HFFc6 (cell line): ENCODE results near the gene ZNF804A. TPM values are rescaled to one million over a fixed set of nuclear protein-coding genes. Genes with fewer than 3 reads are reported as not detected.

Experiments used
- DNase-seq: peaks from one replicate; pipeline ENCODE4 v3.0.0-alpha.2; 2018
- H3K27ac Mint-ChIP-seq: 2 replicates; pipeline ENCODE4 v1.8.0; 2020; ENCODE audit warnings: mild to moderate bottlenecking, mixed read lengths
- H3K27me3 Mint-ChIP-seq: 2 replicates; pipeline ENCODE4 v1.8.0; 2021; ENCODE audit warnings: mild to moderate bottlenecking, moderate library complexity, mixed read lengths; ENCODE audit not compliant: insufficient read depth
- H3K36me3 Mint-ChIP-seq: 2 replicates; pipeline ENCODE4 v1.8.0; 2021; ENCODE audit warnings: low read depth, mixed read lengths
- H3K4me1 Mint-ChIP-seq: 2 replicates; pipeline ENCODE4 v1.8.0; 2020; ENCODE audit warnings: low read depth, mixed read lengths
- H3K4me3 Mint-ChIP-seq: 2 replicates; pipeline ENCODE4 v1.8.0; 2020; ENCODE audit warnings: mild to moderate bottlenecking, moderate library complexity, mixed read lengths
- H3K9me3 Mint-ChIP-seq: 2 replicates; pipeline ENCODE4 v1.8.0; 2020; ENCODE audit warnings: mild to moderate bottlenecking, mixed read lengths
- total RNA-seq, 6 experiments: library from RNA; stranded (reverse); fragmentation: NEBNext Ultra II Directional; extraction: Animal tissue kit (Norgen Biotek cat#: 25700); gene quantifications; 2 replicates in 1 of 6; 3 replicates in 5 of 6; pipeline ENCODE4 v1.2.3, GENCODE V29; 2021
- TF ChIP-seq, protein P1 (sequence below): fragments of 200-600 bp; sonication (generic); IDR thresholded peaks from 2 replicates; pipeline ENCODE4 v1.5.0; 2021; ENCODE audit warnings: antibody characterized with exemption, mild to moderate bottlenecking

Gene ZNF804A
- total RNA-seq, 6 experiments from 2014 or later = 0.03 to 0.13 (median 0.05) TPM; not detected in 1

DNA sequence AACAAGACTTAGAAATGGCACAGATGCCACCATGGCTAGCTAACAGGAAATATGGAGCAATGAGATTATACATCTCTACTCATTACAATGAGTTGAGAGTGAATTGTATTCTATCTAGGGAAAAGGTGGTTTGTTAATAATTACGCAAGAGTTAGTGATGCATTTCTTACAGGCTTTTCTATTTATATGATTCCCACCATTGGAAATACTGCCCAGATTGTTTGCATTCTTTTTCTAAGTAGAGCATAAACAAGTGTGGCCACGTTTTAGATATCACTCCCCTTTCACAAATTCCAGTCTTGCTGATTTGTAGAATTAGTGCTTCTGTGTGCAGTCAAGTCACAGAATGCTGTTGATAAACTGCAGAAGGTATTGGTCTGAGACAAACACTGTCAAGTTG lies 56.6 kb downstream of the ZNF804A start:
- Mint-ChIP-seq H3K9me3 (peaks cover 24% of the 10 kb centered on the region), H3K4me3 (no peak overlapping the region), H3K36me3 (no peaks in the 10 kb centered on the region), H3K4me1 (no peaks in the 10 kb centered on the region), H3K27me3 (no peaks in the 10 kb centered on the region), H3K27ac (no peak overlapping the region)
- DNase-seq = no peak
- TF ChIP-seq, protein P1, sequence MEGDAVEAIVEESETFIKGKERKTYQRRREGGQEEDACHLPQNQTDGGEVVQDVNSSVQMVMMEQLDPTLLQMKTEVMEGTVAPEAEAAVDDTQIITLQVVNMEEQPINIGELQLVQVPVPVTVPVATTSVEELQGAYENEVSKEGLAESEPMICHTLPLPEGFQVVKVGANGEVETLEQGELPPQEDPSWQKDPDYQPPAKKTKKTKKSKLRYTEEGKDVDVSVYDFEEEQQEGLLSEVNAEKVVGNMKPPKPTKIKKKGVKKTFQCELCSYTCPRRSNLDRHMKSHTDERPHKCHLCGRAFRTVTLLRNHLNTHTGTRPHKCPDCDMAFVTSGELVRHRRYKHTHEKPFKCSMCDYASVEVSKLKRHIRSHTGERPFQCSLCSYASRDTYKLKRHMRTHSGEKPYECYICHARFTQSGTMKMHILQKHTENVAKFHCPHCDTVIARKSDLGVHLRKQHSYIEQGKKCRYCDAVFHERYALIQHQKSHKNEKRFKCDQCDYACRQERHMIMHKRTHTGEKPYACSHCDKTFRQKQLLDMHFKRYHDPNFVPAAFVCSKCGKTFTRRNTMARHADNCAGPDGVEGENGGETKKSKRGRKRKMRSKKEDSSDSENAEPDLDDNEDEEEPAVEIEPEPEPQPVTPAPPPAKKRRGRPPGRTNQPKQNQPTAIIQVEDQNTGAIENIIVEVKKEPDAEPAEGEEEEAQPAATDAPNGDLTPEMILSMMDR = no peak

GRCh38 chr2:184677171-184677570 lies 78.8 kb downstream of the ZNF804A start:
- Mint-ChIP-seq H3K4me3 (no peak overlapping the region), H3K27me3 (no peaks in the 10 kb centered on the region), H3K36me3 (no peaks in the 10 kb centered on the region), H3K4me1 (no peaks in the 10 kb centered on the region), H3K9me3 (peaks cover 26% of the 10 kb centered on the region), H3K27ac (no peak overlapping the region)
- TF ChIP-seq, protein P1 = no peak
- DNase-seq = no peak

DNA sequence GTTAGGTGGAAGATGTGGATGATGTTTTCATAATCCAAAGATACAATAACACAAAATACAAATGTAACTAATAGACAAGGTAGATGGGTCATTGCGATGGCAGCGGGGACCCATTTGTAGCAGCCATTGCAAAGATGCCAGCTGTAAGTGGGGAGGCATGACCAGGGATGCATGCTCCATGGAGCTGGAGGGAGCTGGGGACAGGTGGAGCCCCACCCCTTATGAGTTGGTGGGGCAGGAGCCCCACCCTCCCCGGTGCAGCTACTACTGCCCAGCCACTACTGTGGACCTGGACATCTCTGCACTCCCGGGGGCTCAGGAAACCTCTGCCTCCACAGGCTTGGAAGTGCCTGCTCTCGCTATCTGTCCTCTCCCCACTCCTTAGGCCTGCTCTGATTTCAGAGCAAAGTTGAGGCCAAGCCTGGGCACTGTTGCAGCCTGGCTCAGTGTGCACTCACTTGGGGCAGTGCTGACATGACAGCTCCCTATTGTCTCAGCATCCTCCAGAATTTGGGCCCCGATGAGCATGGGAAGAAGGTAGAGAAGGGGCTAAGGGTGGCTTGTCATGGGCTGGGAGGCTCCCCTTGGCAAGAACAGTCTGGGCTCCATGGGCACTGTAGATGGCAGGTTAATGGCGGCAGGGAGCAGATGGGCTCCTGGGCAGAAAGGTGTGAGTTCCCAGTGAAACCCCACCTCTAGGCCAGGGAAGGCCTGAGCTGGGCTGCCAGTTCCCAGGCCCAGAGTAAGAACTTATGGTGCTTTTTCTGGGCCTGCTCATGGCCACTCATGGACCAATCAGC lies 81.1 kb downstream of the ZNF804A start:
- H3K9me3 Mint-ChIP-seq = peaks cover 27% of the 10 kb centered on the region
- TF ChIP-seq, protein P1 = no peak
- no peaks in the 10 kb centered on the region for H3K4me1 Mint-ChIP-seq

DNA sequence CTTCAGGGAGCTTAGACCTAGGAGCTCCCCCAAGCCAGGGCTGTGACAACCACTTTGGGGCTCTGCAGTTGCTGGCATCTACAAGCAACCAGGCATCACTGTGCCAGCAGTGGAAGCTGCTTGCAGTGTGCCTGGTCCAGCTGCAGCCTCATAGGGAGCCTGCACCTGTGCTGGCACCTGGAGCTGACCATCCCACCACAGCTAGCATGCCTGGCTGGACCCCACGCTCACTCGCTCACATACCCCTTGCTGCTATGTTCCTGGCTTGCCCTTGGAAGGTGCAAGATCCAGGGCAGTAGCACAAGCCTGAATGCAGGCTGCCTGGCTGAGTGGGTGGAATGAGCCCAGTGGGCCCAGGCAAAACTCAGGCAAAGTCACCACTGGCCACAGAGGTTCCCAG lies 82.5 kb downstream of the ZNF804A start:
- Mint-ChIP-seq H3K4me3 (no peak overlapping the region), H3K36me3 (no peaks in the 10 kb centered on the region), H3K4me1 (no peaks in the 10 kb centered on the region), H3K27ac (no peak overlapping the region), H3K27me3 (no peaks in the 10 kb centered on the region), H3K9me3 (peaks cover 25% of the 10 kb centered on the region; the same call in 1 of the 2 replicates)
- TF ChIP-seq, protein P1 = no peak
- no peak for DNase-seq

More for the DNA sequence above, 81.1 kb downstream of the ZNF804A start:
- no peaks in the 10 kb centered on the region for H3K36me3 Mint-ChIP-seq
- H3K27me3 Mint-ChIP-seq = no peaks in the 10 kb centered on the region
- no peak overlapping the region for H3K27ac Mint-ChIP-seq
- H3K4me3 Mint-ChIP-seq = no peak overlapping the region
- no peak for DNase-seq

GRCh38 chr2:184681642-184682321 lies 83.5 kb downstream of the ZNF804A start:
- Mint-ChIP-seq H3K27me3 (no peaks in the 10 kb centered on the region), H3K36me3 (no peaks in the 10 kb centered on the region), H3K4me1 (no peaks in the 10 kb centered on the region), H3K9me3 (peaks cover 31% of the 10 kb centered on the region), H3K4me3 (no peak overlapping the region), H3K27ac (no peak overlapping the region)
- TF ChIP-seq, protein P1 = no peak
- no peak for DNase-seq
